Tracheal epithelial cell (primary cell): Measurements from ENCODE around the gene F13A1. TPM values are rescaled to one million over a fixed set of nuclear protein-coding genes. Genes with fewer than 3 reads are reported as not detected.

Source experiments
- total RNA-seq: library from RNA; depleted of rRNA; stranded (reverse); fragments of >200 nt; gene quantifications from 2 replicates; pipeline ENCODE4 v1.2.1, GENCODE V29; 2014

Gene F13A1
- total RNA-seq: under 0.01 TPM in 1 of 2 replicates, not detected in the other

DNA sequence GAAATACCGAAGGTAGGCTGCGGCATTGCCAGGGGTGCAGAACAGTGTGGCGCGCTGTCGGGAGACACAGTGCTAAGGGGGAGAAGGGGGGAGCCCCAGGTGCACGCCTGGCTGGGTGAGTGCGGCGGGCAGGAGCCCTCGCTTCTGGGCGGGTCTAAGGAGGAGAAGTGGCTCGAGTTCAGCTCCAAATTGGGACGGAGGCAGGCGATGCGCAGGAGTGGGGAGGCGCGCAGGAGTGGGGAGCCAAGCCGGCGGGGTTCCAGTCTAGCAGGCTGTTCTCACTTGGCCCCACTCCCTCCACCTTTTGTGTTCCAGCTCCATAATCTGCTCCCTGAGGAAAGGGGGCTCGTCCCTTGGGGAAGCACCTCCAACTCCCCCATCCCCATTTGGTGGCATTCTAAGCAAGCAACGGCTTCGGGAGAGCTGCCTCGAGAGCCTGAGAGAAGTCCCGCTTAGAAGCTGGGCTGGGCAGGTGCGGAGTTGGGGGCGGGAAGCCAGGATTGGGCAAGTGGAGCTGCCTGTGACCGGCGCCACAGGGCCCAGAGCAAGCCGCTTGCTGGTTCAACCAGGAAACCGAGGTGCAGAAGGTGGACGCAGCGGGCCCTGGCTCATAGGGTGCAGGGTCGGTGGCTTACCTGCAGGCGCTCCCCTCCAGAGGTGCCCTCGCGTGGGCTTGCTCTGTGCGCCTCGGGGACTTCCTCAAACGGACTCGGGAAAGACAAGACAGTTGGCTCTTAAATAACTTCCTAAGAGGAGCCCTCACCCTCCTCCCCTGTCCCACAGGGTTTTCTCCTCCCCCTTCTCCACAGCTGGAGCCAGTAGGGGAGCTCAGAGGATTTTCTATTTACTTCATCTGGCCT, at the start of gene F13A1:
Gene F13A1 (minus strand): TSS at position 711 of the 860 bp plus-strand sequence. CDS start 1,998 bp downstream, outside the sequence.

